Neural progenitor cell (in vitro differentiated cells): ENCODE results near the gene CDK16. TPM values are rescaled to one million over a fixed set of nuclear protein-coding genes. Genes with fewer than 3 reads are reported as not detected.

Experiments
- DNase-seq: peaks from one replicate; pipeline ENCODE4 v3.0.0-alpha.2; 2016; ENCODE audit warnings: low spot score
- H2AFZ ChIP-seq: fragments of 200-600 bp; sonication (generic); replicated peaks from 2 replicates; pipeline ENCODE4 v1.6.1; 2016; ENCODE audit warnings: antibody characterized with exemption
- H3F3A ChIP-seq: fragments of 200-600 bp; sonication (generic); 2 replicates; pipeline ENCODE4 v1.6.1; 2016; ENCODE audit warnings: antibody characterized with exemption, low read depth
- H3K27ac ChIP-seq: fragments of 200-600 bp; sonication (generic); 2 replicates; pipeline ENCODE4 v1.5.1; 2016; ENCODE audit warnings: mild to moderate bottlenecking
- H3K27me3 ChIP-seq: fragments of 200-600 bp; sonication (generic); 2 replicates; pipeline ENCODE4 v1.6.1; 2016; ENCODE audit warnings: mild to moderate bottlenecking, moderate library complexity
- H3K36me3 ChIP-seq: fragments of 200-600 bp; sonication (generic); 2 replicates; pipeline ENCODE4 v1.5.1; 2016
- H3K4me1 ChIP-seq: fragments of 200-600 bp; sonication (generic); 2 replicates; pipeline ENCODE4 v1.6.1; 2016; ENCODE audit warnings: mixed run types
- H3K4me2 ChIP-seq: fragments of 200-600 bp; sonication (generic); 2 replicates; pipeline ENCODE4 v1.6.1; 2016
- H3K4me3 ChIP-seq: fragments of 200-600 bp; sonication (generic); 2 replicates; pipeline ENCODE4 v1.5.1; 2016
- H3K79me2 ChIP-seq: fragments of 200-600 bp; sonication (generic); 2 replicates; pipeline ENCODE4 v1.6.1; 2016; ENCODE audit warnings: low read depth
- H3K9ac ChIP-seq: fragments of 200-600 bp; sonication (generic); 2 replicates; pipeline ENCODE4 v1.6.1; 2016
- H3K9me3 ChIP-seq: fragments of 200-600 bp; sonication (generic); 2 replicates; pipeline ENCODE4 v1.5.1; 2016; ENCODE audit warnings: low read depth
- H4K20me1 ChIP-seq: fragments of 200-600 bp; sonication (generic); 2 replicates; pipeline ENCODE4 v1.6.1; 2016; ENCODE audit warnings: low read depth
- H3K27ac Mint-ChIP-seq: 3 replicates; pipeline ENCODE4 v1.8.0; 2021; ENCODE audit warnings: mixed read lengths
- H3K27me3 Mint-ChIP-seq: 2 replicates; pipeline ENCODE4 v1.8.0; 2022; ENCODE audit warnings: low read depth, mild to moderate bottlenecking, inconsistent platforms, moderate library complexity, mixed read lengths; ENCODE audit not compliant: insufficient read depth
- H3K36me3 Mint-ChIP-seq: 3 replicates; pipeline ENCODE4 v1.8.0; 2021; ENCODE audit warnings: mixed read lengths
- H3K4me1 Mint-ChIP-seq: 3 replicates; pipeline ENCODE4 v1.8.0; 2021; ENCODE audit warnings: mixed read lengths
- H3K4me3 Mint-ChIP-seq: 3 replicates; pipeline ENCODE4 v1.8.0; 2021; ENCODE audit warnings: mild to moderate bottlenecking, moderate library complexity, mixed read lengths
- H3K9me3 Mint-ChIP-seq: 3 replicates; pipeline ENCODE4 v1.8.0; 2020; ENCODE audit warnings: mixed read lengths
- EZH2 ChIP-seq: fragments of 200-600 bp; sonication (generic); IDR thresholded peaks from 2 replicates; pipeline ENCODE4 v1.6.1; 2017; ENCODE audit warnings: antibody characterized with exemption, mild to moderate bottlenecking, moderate library complexity
- EZH2phosphoT487 ChIP-seq: fragments of 200-600 bp; sonication (generic); IDR thresholded peaks from 2 replicates; pipeline ENCODE4 v1.6.1; 2017; ENCODE audit warnings: antibody characterized with exemption
- total RNA-seq: library from RNA; depleted of rRNA; stranded (reverse); fragments of >200 nt; gene quantifications from 2 replicates; pipeline ENCODE4 v1.2.3, GENCODE V29; 2015; ENCODE audit warnings: low replicate concordance
- TF ChIP-seq, protein P1 (sequence below): fragments of 200-600 bp; sonication (generic); IDR thresholded peaks from 2 replicates; pipeline ENCODE4 v1.5.1; 2017; ENCODE audit warnings: antibody characterized with exemption, mild to moderate bottlenecking

The CDK16 gene
- total RNA-seq, 1 donor from 2014 or later, result 166 TPM

DNA sequence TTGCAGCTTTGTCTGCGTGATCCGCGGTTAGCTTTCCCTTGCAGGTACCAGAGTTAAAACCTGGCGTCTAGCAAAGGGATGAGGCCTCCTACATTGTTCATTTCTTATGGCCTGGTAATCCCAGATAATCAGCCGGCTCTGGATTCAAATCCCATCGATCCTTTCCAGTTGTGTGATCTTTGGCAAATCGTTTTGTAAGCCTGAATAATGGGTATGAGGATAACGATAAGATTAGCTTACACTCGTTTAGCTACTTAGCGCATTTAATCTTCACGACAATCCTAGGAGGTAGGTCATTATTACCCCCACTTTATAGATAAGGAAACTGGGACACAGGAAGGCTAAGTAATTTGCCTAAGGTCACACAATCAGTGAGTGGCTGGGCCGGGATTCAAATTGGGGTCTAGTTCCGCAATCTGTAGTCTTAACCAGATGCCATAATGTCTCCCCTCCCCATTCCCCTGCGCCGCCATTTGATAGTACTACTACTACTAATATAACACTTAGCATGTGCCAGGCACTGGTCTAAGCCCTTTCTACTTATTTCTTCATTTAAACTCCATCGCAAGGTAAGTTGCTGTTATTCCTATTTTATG is 26.6 kb upstream of the CDK16 start:
- Histone ChIP-seq H3K27me3 (peaks cover 19% of the 10 kb centered on the region), H3K79me2 (peaks cover 33% of the 10 kb centered on the region), H3K9me3 (no peaks in the 10 kb centered on the region), H2AFZ (peak overlapping the region; percentile 57), H3K4me1 (peaks cover 28% of the 10 kb centered on the region), H3K4me3 (peak overlapping the region; percentile 47), H3K9ac (no peak overlapping the region), H3K4me2 (peak overlapping the region; percentile 76), H3K27ac (no peak overlapping the region), H3K36me3 (no peaks in the 10 kb centered on the region), H4K20me1 (peaks cover 29% of the 10 kb centered on the region), H3F3A (peaks cover 19% of the 10 kb centered on the region)
- Mint-ChIP-seq H3K36me3 (peaks cover 17% of the 10 kb centered on the region), H3K27me3 (peaks cover 9% of the 10 kb centered on the region), H3K4me3 (peak overlapping the region; percentile 90), H3K9me3 (no peaks in the 10 kb centered on the region), H3K27ac (no peak overlapping the region), H3K4me1 (peaks cover 41% of the 10 kb centered on the region)
- TF ChIP-seq, protein P1, sequence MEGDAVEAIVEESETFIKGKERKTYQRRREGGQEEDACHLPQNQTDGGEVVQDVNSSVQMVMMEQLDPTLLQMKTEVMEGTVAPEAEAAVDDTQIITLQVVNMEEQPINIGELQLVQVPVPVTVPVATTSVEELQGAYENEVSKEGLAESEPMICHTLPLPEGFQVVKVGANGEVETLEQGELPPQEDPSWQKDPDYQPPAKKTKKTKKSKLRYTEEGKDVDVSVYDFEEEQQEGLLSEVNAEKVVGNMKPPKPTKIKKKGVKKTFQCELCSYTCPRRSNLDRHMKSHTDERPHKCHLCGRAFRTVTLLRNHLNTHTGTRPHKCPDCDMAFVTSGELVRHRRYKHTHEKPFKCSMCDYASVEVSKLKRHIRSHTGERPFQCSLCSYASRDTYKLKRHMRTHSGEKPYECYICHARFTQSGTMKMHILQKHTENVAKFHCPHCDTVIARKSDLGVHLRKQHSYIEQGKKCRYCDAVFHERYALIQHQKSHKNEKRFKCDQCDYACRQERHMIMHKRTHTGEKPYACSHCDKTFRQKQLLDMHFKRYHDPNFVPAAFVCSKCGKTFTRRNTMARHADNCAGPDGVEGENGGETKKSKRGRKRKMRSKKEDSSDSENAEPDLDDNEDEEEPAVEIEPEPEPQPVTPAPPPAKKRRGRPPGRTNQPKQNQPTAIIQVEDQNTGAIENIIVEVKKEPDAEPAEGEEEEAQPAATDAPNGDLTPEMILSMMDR, result no peak
- TF ChIP-seq EZH2 (no peak), EZH2phosphoT487 (no peak)
- no peak for DNase-seq

DNA sequence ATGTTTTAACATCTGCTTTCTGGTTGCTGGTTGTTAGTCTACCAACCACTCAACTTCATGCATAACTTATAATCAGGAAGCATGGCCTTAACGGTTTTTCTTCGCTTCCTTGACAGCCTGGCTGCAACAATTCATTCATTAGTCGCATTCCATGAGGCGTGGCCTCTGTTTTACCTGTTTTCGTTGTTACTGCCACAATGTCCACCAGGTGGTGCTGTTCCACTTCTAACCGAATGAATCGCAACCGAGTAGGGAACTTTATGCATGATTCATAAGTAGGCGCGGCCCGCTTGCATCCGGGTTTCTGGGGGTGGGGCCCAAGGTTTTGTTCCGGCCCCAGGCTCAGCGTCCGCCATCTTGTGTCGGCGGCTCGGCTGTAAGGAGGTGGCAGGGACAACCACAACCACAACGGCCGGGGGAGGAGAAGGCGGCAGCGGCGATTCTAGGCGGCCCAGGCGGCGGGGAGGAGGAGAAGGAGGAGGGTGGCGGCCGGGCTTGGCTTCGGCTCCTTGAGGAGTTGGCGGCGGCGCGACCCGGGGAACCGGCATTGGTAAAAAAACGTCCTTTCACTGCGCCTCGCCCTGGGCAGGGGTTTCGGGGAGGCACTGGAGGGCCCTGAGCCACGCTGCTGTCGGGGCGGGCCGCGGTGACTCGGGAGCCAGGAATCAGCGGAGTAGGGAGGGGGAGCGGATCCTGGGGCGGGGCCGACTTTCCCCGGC is 24.8 kb upstream of the CDK16 start, which contains the start of gene UBA1:
UBA1 (plus strand) TSS at position 355 of the 719 bp plus-strand sequence. CDS start 4,974 bp downstream, outside the sequence.
- peaks cover 50% of the 10 kb centered on the region for H3K79me2 ChIP-seq
- peaks cover 47% of the 10 kb centered on the region for H4K20me1 ChIP-seq
- H3K9ac ChIP-seq, result peak within 1 kb of the TSS; percentile 99
- H3K9me3 Mint-ChIP-seq, result no peaks in the 10 kb centered on the region
- H3K27me3 ChIP-seq, result peaks cover 19% of the 10 kb centered on the region
- H3K4me2 ChIP-seq, result peak within 1 kb of the TSS; percentile 99
- H3K4me3 Mint-ChIP-seq, result peak within 1 kb of the TSS; percentile 99
- peaks cover 7% of the 10 kb centered on the region for H3K27me3 Mint-ChIP-seq
- H3K4me3 ChIP-seq, result peak within 1 kb of the TSS; percentile 92
- H3K36me3 Mint-ChIP-seq, result peaks cover 28% of the 10 kb centered on the region
- H3K27ac Mint-ChIP-seq, result peak within 1 kb of the TSS; percentile 99
- DNase-seq, result peak; percentile 99
- peaks cover 41% of the 10 kb centered on the region for H3K4me1 ChIP-seq
- H2AFZ ChIP-seq, result peak within 1 kb of the TSS; percentile 72
- peaks cover 16% of the 10 kb centered on the region for H3F3A ChIP-seq
- H3K27ac ChIP-seq, result peak within 1 kb of the TSS; percentile 90
- H3K9me3 ChIP-seq, result no peaks in the 10 kb centered on the region
- H3K36me3 ChIP-seq, result peaks cover 2% of the 10 kb centered on the region
- H3K4me1 Mint-ChIP-seq, result peaks cover 57% of the 10 kb centered on the region
- no peak for TF ChIP-seq EZH2
- no peak for TF ChIP-seq EZH2phosphoT487
- TF ChIP-seq, protein P1, result peak; percentile 91

DNA sequence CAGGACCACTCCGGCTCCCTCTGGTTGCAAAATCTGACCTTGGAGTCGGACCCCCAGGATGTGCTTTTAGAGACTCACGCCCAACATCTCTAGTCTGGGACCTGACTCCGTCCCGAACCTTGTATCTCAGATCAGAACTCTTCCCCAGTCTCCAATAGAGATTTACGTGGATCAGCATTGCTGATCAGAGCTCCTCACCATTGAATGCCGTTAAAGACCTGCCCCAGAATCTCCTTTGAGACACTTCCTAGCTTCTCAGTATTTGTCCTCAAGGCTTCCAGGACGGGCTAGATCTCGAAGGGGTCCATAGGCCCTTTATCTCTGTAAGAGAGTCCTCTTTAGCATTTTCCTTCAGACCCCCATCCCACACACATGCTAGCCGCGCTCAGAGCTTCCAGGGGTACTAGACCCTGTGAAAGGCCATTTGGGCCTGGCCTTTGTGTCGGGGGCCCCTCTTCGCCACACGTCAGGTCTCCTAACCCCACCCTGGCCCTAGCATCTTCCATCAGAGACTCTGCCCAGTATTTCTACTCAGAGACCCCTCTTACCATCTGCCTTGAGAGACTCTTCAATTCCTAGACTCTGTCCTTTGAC is 24.2 kb upstream of the CDK16 start:
- no peaks in the 10 kb centered on the region for H3K9me3 ChIP-seq
- Mint-ChIP-seq H3K27ac (peak overlapping the region; percentile 99), H3K27me3 (peaks cover 7% of the 10 kb centered on the region), H3K4me1 (peaks cover 57% of the 10 kb centered on the region), H3K9me3 (no peaks in the 10 kb centered on the region), H3K36me3 (peaks cover 35% of the 10 kb centered on the region), H3K4me3 (peak overlapping the region; percentile 99)
- peaks cover 19% of the 10 kb centered on the region for H3K27me3 ChIP-seq
- peak overlapping the region; percentile 90 for H3K27ac ChIP-seq
- H3F3A ChIP-seq, result peaks cover 14% of the 10 kb centered on the region
- peaks cover 7% of the 10 kb centered on the region for H3K36me3 ChIP-seq
- H4K20me1 ChIP-seq, result peaks cover 53% of the 10 kb centered on the region
- peak overlapping the region; percentile 99 for H3K4me2 ChIP-seq
- TF ChIP-seq EZH2, result no peak
- TF ChIP-seq, protein P1, result no peak
- no peak for TF ChIP-seq EZH2phosphoT487
- H3K79me2 ChIP-seq, result peaks cover 57% of the 10 kb centered on the region
- H3K4me1 ChIP-seq, result peaks cover 41% of the 10 kb centered on the region
- peak overlapping the region; percentile 99 for H3K9ac ChIP-seq
- no peak for DNase-seq
- peak overlapping the region; percentile 72 for H2AFZ ChIP-seq
- peak overlapping the region; percentile 92 for H3K4me3 ChIP-seq
